H1 (cell line): ENCODE data around the gene TNFRSF1A. TPM values are rescaled to one million over a fixed set of nuclear protein-coding genes. Genes with fewer than 3 reads are reported as not detected.
A peak's percentile ranks its signal among the peaks of the same experiment; 100 is the strongest.

Source experiments
- CTCF ChIA-PET: fragments of 300-600 bp; sonication (Branson Sonifier 250); formaldehyde crosslinking; loops from one replicate; lab custom pipeline; 2021; ENCODE audit not compliant: partially characterized antibody; lab: Charles Lee
- POLR2A ChIA-PET: fragments of 300-600 bp; sonication (Branson Sonifier 250); formaldehyde crosslinking; loops from one replicate; lab custom pipeline; 2021; ENCODE audit warnings: inconsistent platforms; ENCODE audit not compliant: partially characterized antibody; lab: Charles Lee
- DNase-seq, 2 experiments: peaks; one replicate each; pipeline versions ENCODE4 v3.0.0 to v3.0.0-alpha.2; 2010 to 2022; ENCODE audit warnings: low spot score in 2 of 2, low read depth in 1 of 2, mixed read lengths in 1 of 2
- FAIRE-seq: peaks from 2 replicates; lab custom pipeline; 2011; peaks lifted over from hg19 to GRCh38; lab: Jason Lieb, UNC
- H2AFZ ChIP-seq: 2 replicates; pipeline ENCODE4 v1.8.1; 2012; ENCODE audit warnings: low read length, inconsistent platforms
- H2AK5ac ChIP-seq: 2 replicates; pipeline ENCODE4 v1.6.1; 2013; ENCODE audit warnings: low read depth, low read length
- H2BK120ac ChIP-seq: replicated peaks from 2 replicates; pipeline ENCODE3; 2013; ENCODE audit warnings: low read depth, low read length, inconsistent platforms
- H2BK12ac ChIP-seq: 2 replicates; pipeline ENCODE4 v1.6.1; 2013; ENCODE audit warnings: low read depth, low read length
- H2BK15ac ChIP-seq: 2 replicates; pipeline ENCODE4 v1.6.1; 2013; ENCODE audit warnings: low read length
- H2BK20ac ChIP-seq: 2 replicates; pipeline ENCODE4 v1.6.1; 2013; ENCODE audit warnings: low read length
- H2BK5ac ChIP-seq: 2 replicates; pipeline ENCODE4 v1.6.1; 2013; ENCODE audit warnings: low read depth, low read length
- H3K14ac ChIP-seq: 2 replicates; pipeline ENCODE4 v1.6.1; 2013; ENCODE audit warnings: inconsistent platforms; ENCODE audit not compliant: insufficient read length
- H3K18ac ChIP-seq: 2 replicates; pipeline ENCODE4 v1.6.1; 2013; ENCODE audit warnings: low read length; ENCODE audit errors: extremely low read depth
- H3K23ac ChIP-seq: 2 replicates; pipeline ENCODE4 v1.6.1; 2013; ENCODE audit warnings: inconsistent platforms; ENCODE audit not compliant: insufficient read length
- H3K23me2 ChIP-seq: 2 replicates; pipeline ENCODE4 v1.6.1; 2013; ENCODE audit warnings: low read depth, low read length
- H3K27ac ChIP-seq: 2 replicates; pipeline ENCODE4 v1.6.1; 2011; ENCODE audit warnings: low read depth, low read length, inconsistent platforms
- H3K27me3 ChIP-seq, 4 experiments: replicated peaks in 1 of 4; 1 replicate in 1 of 4; 2 replicates in 3 of 4; pipeline versions ENCODE4 v1.6.1 to v1.8.1; 2011 to 2013; ENCODE audit warnings: low read length in 3 of 4, mild to moderate bottlenecking in 3 of 4, inconsistent platforms in 2 of 4, mixed read lengths in 2 of 4, moderate library complexity in 1 of 4; ENCODE audit not compliant: control insufficient read depth in 3 of 4, insufficient read depth in 3 of 4; ENCODE audit errors: extremely low read depth in 1 of 4
- H3K36me3 ChIP-seq, 4 experiments: 2 replicates each; pipeline versions ENCODE4 v1.6.1 to v1.8.1; 2011 to 2013; ENCODE audit warnings: mild to moderate bottlenecking in 4 of 4, low read length in 3 of 4, moderate library complexity in 2 of 4, control low read depth in 1 of 4, inconsistent platforms in 1 of 4; ENCODE audit not compliant: insufficient read depth in 4 of 4, control insufficient read depth in 2 of 4
- H3K4ac ChIP-seq: replicated peaks from 2 replicates; pipeline ENCODE3; 2013; ENCODE audit warnings: low read length, low read depth, mixed read lengths, inconsistent platforms; ENCODE audit not compliant: insufficient read length
- H3K4me1 ChIP-seq, 4 experiments: replicated peaks in 1 of 4; 1 replicate in 1 of 4; 2 replicates in 3 of 4; pipeline versions ENCODE4 v1.6.1 to v1.8.1; 2011 to 2013; ENCODE audit warnings: low read length in 3 of 4, inconsistent platforms in 2 of 4, mixed read lengths in 1 of 4; ENCODE audit not compliant: insufficient read depth in 4 of 4, control insufficient read depth in 3 of 4
- H3K4me2 ChIP-seq, 2 experiments: 2 replicates each; pipeline versions ENCODE4 v1.6.1 to v1.8.1; 2011 to 2013; ENCODE audit warnings: low read depth in 2 of 2, low read length in 2 of 2, control low read depth in 1 of 2, inconsistent platforms in 1 of 2, mild to moderate bottlenecking in 1 of 2; ENCODE audit not compliant: insufficient read depth in 1 of 2
- H3K4me3 ChIP-seq, 4 experiments: fragments of 200-600, 300-600 bp in 1 of 4; sonication (generic), shearing (Covaris generic), sonication (Bioruptor Twin) in 1 of 4; 2 replicates each; pipeline versions ENCODE4 v1.5.1 to v1.8.1; 2011 to 2016; ENCODE audit warnings: low read length in 4 of 4, low read depth in 3 of 4, control low read depth in 2 of 4, inconsistent platforms in 2 of 4, mild to moderate bottlenecking in 2 of 4, mixed read lengths in 1 of 4, moderate library complexity in 1 of 4; ENCODE audit not compliant: insufficient read depth in 2 of 4; ENCODE audit errors: extremely low read depth in 1 of 4
- H3K56ac ChIP-seq: replicated peaks from 2 replicates; pipeline ENCODE3; 2013; ENCODE audit warnings: low read depth, mild to moderate bottlenecking, mixed read lengths, low read length, inconsistent platforms; ENCODE audit not compliant: insufficient read length
- H3K79me1 ChIP-seq: 2 replicates; pipeline ENCODE4 v1.6.1; 2013; ENCODE audit warnings: low read depth, low read length, control low read depth
- H3K79me2 ChIP-seq, 2 experiments: 2 replicates each; pipeline versions ENCODE4 v1.6.1 to v1.8.1; 2012 to 2013; ENCODE audit warnings: low read length in 2 of 2, mild to moderate bottlenecking in 2 of 2, inconsistent platforms in 1 of 2; ENCODE audit not compliant: insufficient read depth in 2 of 2, control insufficient read depth in 1 of 2
- H3K9ac ChIP-seq, 4 experiments: replicated peaks in 1 of 4; 1 replicate in 1 of 4; 2 replicates in 3 of 4; pipeline versions ENCODE4 v1.6.1 to v1.8.1; 2011 to 2013; ENCODE audit warnings: low read depth in 3 of 4, low read length in 3 of 4, control low read depth in 2 of 4, mild to moderate bottlenecking in 2 of 4, moderate library complexity in 2 of 4, inconsistent platforms in 1 of 4; ENCODE audit errors: extremely low read depth in 1 of 4
- H3K9me3 ChIP-seq, 2 experiments: 2 replicates each; pipeline versions ENCODE4 v1.6.1 to v1.8.1; 2012 to 2013; ENCODE audit warnings: mild to moderate bottlenecking in 2 of 2, moderate library complexity in 2 of 2, control low read depth in 1 of 2, inconsistent platforms in 1 of 2, low read depth in 1 of 2, low read length in 1 of 2, mixed read lengths in 1 of 2; ENCODE audit not compliant: insufficient read depth in 2 of 2
- H4K20me1 ChIP-seq, 2 experiments: replicated peaks in 1 of 2; 2 replicates each; pipeline versions ENCODE3 to v1.8.1; 2011 to 2013; ENCODE audit warnings: inconsistent platforms in 2 of 2, low read length in 2 of 2, mild to moderate bottlenecking in 1 of 2; ENCODE audit not compliant: insufficient read depth in 2 of 2, control insufficient read depth in 1 of 2
- H4K5ac ChIP-seq: 2 replicates; pipeline ENCODE4 v1.6.1; 2013; ENCODE audit warnings: low read length, low read depth, mixed read lengths, inconsistent platforms; ENCODE audit not compliant: insufficient read length
- H4K8ac ChIP-seq: 2 replicates; pipeline ENCODE4 v1.8.0; 2013; ENCODE audit warnings: mild to moderate bottlenecking, moderate library complexity, low read length, inconsistent platforms; ENCODE audit not compliant: insufficient read depth; ENCODE audit errors: extremely low read depth
- H4K91ac ChIP-seq: replicated peaks from 2 replicates; pipeline ENCODE3; 2013; ENCODE audit warnings: low read length, mixed read lengths, inconsistent platforms; ENCODE audit not compliant: insufficient read length
- FOSL1 ChIP-seq: IDR thresholded peaks from 2 replicates; pipeline ENCODE4 v1.6.1; 2011; ENCODE audit warnings: mild to moderate bottlenecking, low read depth, low read length, moderate library complexity; ENCODE audit not compliant: insufficient read depth
- HDAC2 ChIP-seq, 2 experiments: fragments of 300-600 bp in 1 of 2; sonication (generic) in 1 of 2; IDR thresholded peaks; 2 replicates each; pipeline ENCODE4 v1.6.1; 2011 to 2012; ENCODE audit warnings: low read depth in 2 of 2, low read length in 2 of 2, mild to moderate bottlenecking in 2 of 2, moderate library complexity in 2 of 2, borderline replicate concordance in 1 of 2, inconsistent platforms in 1 of 2
- JUND ChIP-seq: IDR thresholded peaks from 2 replicates; pipeline ENCODE4 v1.6.1; 2011; ENCODE audit warnings: mild to moderate bottlenecking, improper control_type of control experiment, low read length
- MAFK ChIP-seq: IDR thresholded peaks from 2 replicates; pipeline ENCODE4 v1.6.1; 2012; ENCODE audit warnings: low read depth, mild to moderate bottlenecking, improper control_type of control experiment, low read length
- SP1 ChIP-seq: IDR thresholded peaks from 2 replicates; pipeline ENCODE4 v1.6.1; 2011; ENCODE audit warnings: low read depth, low read length
- SP2 ChIP-seq: IDR thresholded peaks from 2 replicates; pipeline ENCODE4 v1.6.1; 2012; ENCODE audit warnings: mild to moderate bottlenecking, low read length, inconsistent platforms
- ZNF274 ChIP-seq: IDR thresholded peaks from 2 replicates; pipeline ENCODE4 v1.7.0; 2012; ENCODE audit warnings: low read length, borderline replicate concordance; ENCODE audit errors: extremely low read depth
- WGBS, 2 experiments: shearing (Covaris generic) in 1 of 2; methylation state at CpG; one replicate each; pipeline versions ENCODE4 v1.1.6 to v1.1.7; 2013 to 2015; ENCODE audit warnings: low lambda C conversion rate in 2 of 2, mixed read lengths in 2 of 2, inconsistent platforms in 1 of 2, low coverage in 1 of 2, missing lambda C conversion rate in 1 of 2; ENCODE audit not compliant: insufficient replicate concordance in 2 of 2, insufficient coverage in 1 of 2, insufficient read length in 1 of 2; ENCODE audit errors: extremely low coverage in 1 of 2, missing lambda C conversion rate in 1 of 2; 5-methylcytosine and 5-hydroxymethylcytosine counted together
- polyA plus RNA-seq, 7 experiments: library from polyadenylated mRNA; depleted of rRNA in 3 of 7; stranded (reverse) in 5 of 7; unstranded in 2 of 7; fragments of >200 nt in 5 of 7; fragments of 200-250 nt in 2 of 7; gene quantifications; 1 replicate in 5 of 7; 2 replicates in 1 of 7; 4 replicates in 1 of 7; pipeline versions ENCODE4 v1.2.1 to v1.2.3, GENCODE V29; 2011 to 2013; ENCODE audit warnings: missing spikeins in 2 of 7, mixed read lengths in 2 of 7
- total RNA-seq: library from RNA; stranded (reverse); fragmentation: NEBNext Ultra II Directional; extraction: Animal tissue kit (Norgen Biotek cat#: 25700); gene quantifications from 2 replicates; pipeline ENCODE4 v1.2.1, GENCODE V29; 2021

The TNFRSF1A gene
- total and polyA plus RNA-seq, 2 of the 8 experiments (the other 6 are each of a cell fraction or from before 2014, with no cell fraction given): 28.7 to 42.1 TPM

- no peak overlapping the region for H2AK5ac ChIP-seq
- H3K27ac ChIP-seq: no peak overlapping the region
- POLR2A ChIA-PET: interaction anchor here (0.9 to 16.0 kb wide), 3 partner anchors 8 to 53 kb away, joined by 3 to 214 read pairs (median 10); partner anchors contain the start of gene SCNN1A
- H3K4me3 ChIP-seq: no peak overlapping the region
- no peak overlapping the region for H3K23ac ChIP-seq
- H2AFZ ChIP-seq: no peak overlapping the region
- no peak overlapping the region for H2BK12ac ChIP-seq
- no peak overlapping the region for H3K4me2 ChIP-seq
- H4K8ac ChIP-seq: no peak overlapping the region
- H3K79me1 ChIP-seq: peaks cover 3% of the 10 kb centered on the region
- no peak overlapping the region for H3K4ac ChIP-seq
- no peaks in the 10 kb centered on the region for H3K27me3 ChIP-seq
- no peaks in the 10 kb centered on the region for H3K9me3 ChIP-seq
- H4K5ac ChIP-seq: no peak overlapping the region
- H2BK20ac ChIP-seq: no peak overlapping the region
- CTCF ChIA-PET: interaction anchor here (0.6 to 3.8 kb wide), 3 partner anchors 8 to 148 kb away, joined by 3 to 20 read pairs (median 5); no protein-coding TSS in a partner anchor
- no peak overlapping the region for H4K91ac ChIP-seq
- H3K36me3 ChIP-seq: peaks cover 7 to 43% (median 17%) of the 10 kb centered on the region in 4 experiments; a peak in 7 of 8 replicates
- no peaks in the 10 kb centered on the region for H3K79me2 ChIP-seq
- DNase-seq (no peak), FAIRE-seq (no peak)
- no peak overlapping the region for H3K18ac ChIP-seq
- H3K23me2 ChIP-seq: no peaks in the 10 kb centered on the region
- H3K56ac ChIP-seq: no peak overlapping the region
- H3K4me1 ChIP-seq: peaks cover 7 to 21% (median 13%) of the 10 kb centered on the region in 4 experiments
- no peak overlapping the region for H3K9ac ChIP-seq
- H4K20me1 ChIP-seq: peaks cover 0 to 2% of the 10 kb centered on the region in 2 experiments
- no peak overlapping the region for H2BK15ac ChIP-seq
- no peak overlapping the region for H3K14ac ChIP-seq
- H2BK5ac ChIP-seq: peak overlapping the region; percentile 63; the same call in 1 of the 2 replicates
- 89% methylated on average over 21 of the region's 21 CpGs; no CpG with 5 or more reads in 1 of the 2 experiments for WGBS, 2 experiments
- no peak overlapping the region for H2BK120ac ChIP-seq
- TF ChIP-seq HDAC2 (IDR thresholded peaks at IDR 0.05; ENCODE audit: borderline replicate concordance in 1 of 2, low read depth in 2 of 2, low read length in 2 of 2): no peak
- no peak for TF ChIP-seq FOSL1
- no peak for TF ChIP-seq JUND
- TF ChIP-seq ZNF274: no peak
- TF ChIP-seq MAFK: no peak
- no peak for TF ChIP-seq SP2
- TF ChIP-seq SP1: no peak
Measured at GRCh38 chr12:6317693-6318439, 24.0 kb downstream of the TNFRSF1A start.
